Suprapubic skin (tissue), 2 donors: ENCODE data around the gene ARHGAP22.

Source experiments
- EP300 ChIP-seq: sonication (generic); formaldehyde crosslinking; IDR thresholded peaks from one replicate; pipeline ENCODE4 v1.6.1; 2017; ENCODE audit warnings: antibody characterized with exemption
- POLR2A ChIP-seq, 2 donors: fragments of 450-650 bp; IDR thresholded peaks; one replicate each; pipeline ENCODE4 v1.6.1; 2017; ENCODE audit warnings: antibody characterized with exemption in 2 of 2, mild to moderate bottlenecking in 2 of 2, moderate library complexity in 2 of 2

- TF ChIP-seq POLR2A (IDR thresholded peaks at IDR 0.05): no peak
- TF ChIP-seq EP300: no peak
These were observed 100.6 kb downstream of the ARHGAP22 start for GRCh38 chr10:48504141-48504885.
